Bronchial epithelial cell (primary cell): ENCODE measurements around the gene RRAGA. TPM values are rescaled to one million over a fixed set of nuclear protein-coding genes. Genes with fewer than 3 reads are reported as not detected.

Experiments used
- DNase-seq: peaks from one replicate; pipeline ENCODE4 v3.0.0-alpha.2; 2010; ENCODE audit warnings: low read depth
- FAIRE-seq: peaks from 2 replicates; lab custom pipeline; 2011; peaks lifted over from hg19 to GRCh38; lab: Jason Lieb, UNC
- H3K27me3 ChIP-seq: 2 replicates; pipeline ENCODE4 v1.5.1; 2011; ENCODE audit warnings: low read length; ENCODE audit not compliant: control insufficient read depth, insufficient read depth
- H3K36me3 ChIP-seq: 2 replicates; pipeline ENCODE4 v1.5.1; 2011; ENCODE audit warnings: low read length; ENCODE audit not compliant: control insufficient read depth, insufficient read depth
- H3K4me3 ChIP-seq: 2 replicates; pipeline ENCODE4 v1.5.1; 2011; ENCODE audit warnings: mild to moderate bottlenecking, low read depth, low read length, control low read depth
- total RNA-seq: library from RNA; depleted of rRNA; stranded (reverse); fragments of >200 nt; gene quantifications from 2 replicates; pipeline ENCODE4 v1.2.1, GENCODE V29; 2014
- TF ChIP-seq, protein P1 (sequence below): IDR thresholded peaks from 2 replicates; pipeline ENCODE4 v1.5.1; 2011; ENCODE audit warnings: mild to moderate bottlenecking, moderate library complexity, low read length, control low read depth, inconsistent platforms; ENCODE audit not compliant: insufficient read depth, severe bottlenecking

The RRAGA gene
- total RNA-seq, 1 donor from 2014 or later: 29.7 TPM

DNA sequence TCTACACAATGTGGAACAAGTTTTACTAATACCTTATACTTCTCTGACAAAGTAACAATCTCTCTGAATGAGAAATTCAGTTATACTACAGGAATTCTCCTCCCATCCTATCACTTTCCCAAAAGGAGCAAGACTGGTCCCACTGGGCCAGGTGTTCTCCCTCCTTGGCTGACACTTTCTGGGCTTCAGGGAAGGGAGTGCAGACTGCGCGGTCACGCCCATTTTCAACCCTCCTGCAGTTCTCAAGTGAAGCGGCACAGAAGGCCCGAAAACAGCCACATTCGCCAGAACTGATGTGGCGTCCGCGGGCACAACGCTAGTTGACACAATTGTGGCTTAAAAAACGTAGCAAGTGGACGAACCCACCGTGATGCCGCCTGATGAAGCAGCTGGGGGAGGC is 16.8 kb upstream of the RRAGA start:
- Histone ChIP-seq H3K36me3 (no peaks in the 10 kb centered on the region), H3K27me3 (no peaks in the 10 kb centered on the region), H3K4me3 (no peak overlapping the region)
- DNase-seq (no peak), FAIRE-seq (no peak)
- TF ChIP-seq, protein P1, sequence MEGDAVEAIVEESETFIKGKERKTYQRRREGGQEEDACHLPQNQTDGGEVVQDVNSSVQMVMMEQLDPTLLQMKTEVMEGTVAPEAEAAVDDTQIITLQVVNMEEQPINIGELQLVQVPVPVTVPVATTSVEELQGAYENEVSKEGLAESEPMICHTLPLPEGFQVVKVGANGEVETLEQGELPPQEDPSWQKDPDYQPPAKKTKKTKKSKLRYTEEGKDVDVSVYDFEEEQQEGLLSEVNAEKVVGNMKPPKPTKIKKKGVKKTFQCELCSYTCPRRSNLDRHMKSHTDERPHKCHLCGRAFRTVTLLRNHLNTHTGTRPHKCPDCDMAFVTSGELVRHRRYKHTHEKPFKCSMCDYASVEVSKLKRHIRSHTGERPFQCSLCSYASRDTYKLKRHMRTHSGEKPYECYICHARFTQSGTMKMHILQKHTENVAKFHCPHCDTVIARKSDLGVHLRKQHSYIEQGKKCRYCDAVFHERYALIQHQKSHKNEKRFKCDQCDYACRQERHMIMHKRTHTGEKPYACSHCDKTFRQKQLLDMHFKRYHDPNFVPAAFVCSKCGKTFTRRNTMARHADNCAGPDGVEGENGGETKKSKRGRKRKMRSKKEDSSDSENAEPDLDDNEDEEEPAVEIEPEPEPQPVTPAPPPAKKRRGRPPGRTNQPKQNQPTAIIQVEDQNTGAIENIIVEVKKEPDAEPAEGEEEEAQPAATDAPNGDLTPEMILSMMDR: no peak

DNA sequence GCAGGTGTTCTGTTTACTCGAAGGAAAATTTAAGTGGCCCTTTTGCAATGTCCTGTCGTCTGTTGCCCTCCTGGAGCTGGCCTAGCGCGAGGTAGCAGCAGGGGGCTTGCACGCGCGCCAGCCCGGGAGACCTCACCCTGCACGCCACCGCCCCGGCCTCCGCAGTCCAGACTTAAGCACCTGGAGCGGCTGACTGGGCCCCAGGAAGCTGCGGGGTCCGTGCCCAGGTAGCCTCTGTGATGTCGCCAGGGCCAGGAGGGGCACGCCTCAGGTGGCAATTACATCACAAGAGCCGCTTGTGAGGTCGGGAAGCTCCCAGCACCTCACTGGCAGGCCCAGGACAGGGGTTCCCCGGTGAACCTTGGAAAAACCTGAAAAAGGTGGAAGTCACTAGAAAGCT is 16.2 kb upstream of the RRAGA start, which contains the start of gene SAXO1:
SAXO1 (minus strand) TSS at position 195 of the 400 bp plus-strand sequence. CDS start 301 bp downstream, outside the sequence.
- Histone ChIP-seq H3K27me3 (no peaks in the 10 kb centered on the region), H3K4me3 (no peak within 1 kb of the TSS), H3K36me3 (no peaks in the 10 kb centered on the region)
- DNase-seq: no peak
- TF ChIP-seq, protein P1: no peak
- no peak for FAIRE-seq

DNA sequence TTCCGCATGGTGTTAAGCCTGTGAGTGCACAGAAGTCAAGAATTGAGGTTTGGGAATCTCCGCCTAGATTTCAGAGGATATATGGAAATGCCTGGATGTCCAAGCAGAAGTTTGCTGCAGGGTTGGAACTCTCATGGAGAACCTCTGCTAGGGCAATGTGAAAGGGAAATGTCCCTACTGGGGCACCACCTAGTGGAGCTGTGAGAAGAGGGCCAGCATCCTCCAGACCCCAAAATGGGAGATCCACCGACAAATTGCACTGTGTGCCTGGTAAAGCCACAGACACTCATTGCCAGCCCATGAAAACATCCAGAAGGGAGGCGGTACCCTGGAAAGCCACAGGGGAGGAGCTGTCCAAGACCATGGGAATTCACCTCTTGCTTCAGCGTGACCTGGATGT is 12.6 kb upstream of the RRAGA start:
- Histone ChIP-seq H3K4me3 (no peak overlapping the region), H3K27me3 (no peaks in the 10 kb centered on the region), H3K36me3 (no peaks in the 10 kb centered on the region)
- TF ChIP-seq, protein P1: no peak
- DNase-seq: no peak
- FAIRE-seq: no peak

DNA sequence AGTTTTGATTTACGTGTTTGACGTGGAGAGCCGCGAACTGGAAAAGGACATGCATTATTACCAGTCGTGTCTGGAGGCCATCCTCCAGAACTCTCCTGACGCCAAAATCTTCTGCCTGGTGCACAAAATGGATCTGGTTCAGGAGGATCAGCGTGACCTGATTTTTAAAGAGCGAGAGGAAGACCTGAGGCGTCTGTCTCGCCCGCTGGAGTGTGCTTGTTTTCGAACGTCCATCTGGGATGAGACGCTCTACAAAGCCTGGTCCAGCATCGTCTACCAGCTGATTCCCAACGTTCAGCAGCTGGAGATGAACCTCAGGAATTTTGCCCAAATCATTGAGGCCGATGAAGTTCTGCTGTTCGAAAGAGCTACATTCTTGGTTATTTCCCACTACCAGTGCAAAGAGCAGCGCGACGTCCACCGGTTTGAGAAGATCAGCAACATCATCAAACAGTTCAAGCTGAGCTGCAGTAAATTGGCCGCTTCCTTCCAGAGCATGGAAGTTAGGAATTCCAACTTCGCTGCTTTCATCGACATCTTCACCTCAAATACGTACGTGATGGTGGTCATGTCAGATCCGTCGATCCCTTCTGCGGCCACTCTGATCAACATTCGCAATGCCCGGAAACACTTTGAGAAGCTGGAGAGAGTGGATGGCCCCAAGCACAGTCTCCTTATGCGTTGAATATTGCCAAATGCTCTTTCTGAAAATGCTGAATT is 850 bp downstream of the RRAGA start:
- peak; percentile 20 for DNase-seq
- H3K36me3 ChIP-seq: no peaks in the 10 kb centered on the region
- H3K4me3 ChIP-seq: peak overlapping the region; percentile 87
- H3K27me3 ChIP-seq: no peaks in the 10 kb centered on the region
- FAIRE-seq: no peak
- TF ChIP-seq, protein P1: no peak

DNA sequence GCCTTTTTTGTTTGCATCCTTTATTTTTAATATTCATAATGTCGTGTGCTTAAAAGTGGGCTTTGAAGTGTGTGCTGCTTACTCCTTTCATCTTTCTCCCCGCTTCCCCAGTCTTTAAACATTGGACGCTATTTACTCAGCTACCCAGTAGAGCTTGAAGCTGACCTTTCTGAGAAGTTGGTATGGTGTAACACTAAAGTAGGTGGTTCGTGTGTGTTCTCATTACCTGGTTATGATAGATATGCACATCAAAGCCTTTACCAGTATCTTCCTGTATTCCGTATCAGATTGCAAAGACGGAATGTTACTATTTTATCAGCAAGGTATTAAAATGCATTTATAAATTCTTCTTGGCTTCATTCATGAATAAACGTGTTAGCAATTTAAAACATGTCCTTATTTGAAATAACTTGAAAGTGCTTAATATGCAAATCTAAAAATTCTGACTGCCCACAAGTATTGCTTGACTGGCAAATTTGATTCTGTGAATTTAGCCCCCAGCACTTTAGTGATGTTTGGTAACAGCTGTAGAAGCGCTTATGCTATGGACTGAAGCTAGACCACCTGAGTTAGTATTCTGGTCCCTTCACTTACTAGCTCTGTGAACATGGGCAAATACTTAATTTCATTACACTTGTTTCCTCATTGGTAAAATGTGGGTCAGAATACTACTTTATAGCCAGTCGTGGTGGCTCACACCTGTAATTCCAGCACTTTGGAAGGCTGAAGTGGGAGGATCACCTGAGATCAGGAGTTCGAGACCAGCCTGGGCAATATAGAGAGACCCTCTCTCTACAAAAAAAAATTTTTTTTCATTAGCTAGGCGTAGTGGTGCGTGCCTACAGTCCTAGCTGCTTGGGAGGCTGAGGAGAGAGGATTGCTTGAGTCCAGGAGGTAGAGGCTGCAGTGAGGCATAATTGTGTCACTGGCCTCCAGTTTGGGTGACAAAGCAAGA is 1.7 kb downstream of the RRAGA start:
- DNase-seq (peak; percentile 44), FAIRE-seq (no peak)
- Histone ChIP-seq H3K27me3 (no peaks in the 10 kb centered on the region), H3K4me3 (peak overlapping the region; percentile 87), H3K36me3 (no peaks in the 10 kb centered on the region)
- TF ChIP-seq, protein P1: no peak
